ENCODE results near the gene BST2.

Gene BST2, protein sequence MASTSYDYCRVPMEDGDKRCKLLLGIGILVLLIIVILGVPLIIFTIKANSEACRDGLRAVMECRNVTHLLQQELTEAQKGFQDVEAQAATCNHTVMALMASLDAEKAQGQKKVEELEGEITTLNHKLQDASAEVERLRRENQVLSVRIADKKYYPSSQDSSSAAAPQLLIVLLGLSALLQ

DNA sequence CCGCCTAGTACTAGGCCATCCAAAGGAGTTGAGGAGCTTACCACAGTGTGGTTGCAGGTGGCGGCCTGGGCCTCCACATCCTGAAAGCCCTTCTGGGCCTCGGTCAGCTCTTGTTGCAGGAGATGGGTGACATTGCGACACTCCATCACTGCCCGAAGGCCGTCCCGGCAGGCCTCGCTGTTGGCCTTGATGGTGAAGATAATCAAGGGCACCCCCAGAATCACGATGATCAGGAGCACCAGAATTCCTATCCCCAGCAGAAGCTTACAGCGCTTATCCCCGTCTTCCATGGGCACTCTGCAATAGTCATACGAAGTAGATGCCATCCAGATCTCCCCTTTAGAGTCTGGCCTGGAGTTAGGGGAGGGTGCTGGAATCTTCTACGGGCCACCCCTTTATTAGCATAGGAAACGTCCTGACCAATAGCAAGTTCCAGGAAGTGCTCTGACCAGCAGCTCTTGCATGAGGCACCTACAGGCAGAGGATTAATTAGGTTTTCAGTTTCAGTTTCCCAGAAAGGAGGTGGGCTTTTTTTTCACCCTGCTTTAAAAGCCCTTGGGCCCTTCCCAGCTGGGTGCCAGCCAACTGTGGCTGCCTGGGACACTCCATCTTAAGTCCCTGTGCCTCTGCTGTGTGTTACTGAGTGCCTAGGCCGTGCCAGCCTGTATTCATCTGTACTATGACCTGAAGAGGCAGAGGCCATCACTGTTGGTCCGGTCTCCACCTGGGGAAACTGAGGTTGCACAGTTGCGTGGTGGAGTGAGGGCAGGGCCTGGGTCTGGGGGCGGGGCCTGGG is at the start of gene BST2:
Gene BST2 (minus strand): TSS at position 381 of the 796 bp plus-strand sequence. CDS start 55 bp downstream, at position 326.
- TF ChIP-seq Cebpa-rat (IDR thresholded peaks at IDR 0.05), result peak; percentile 92
- Histone ChIP-seq H3K4me3 (peak within 1 kb of the TSS; percentile 69), H3K4me2 (peak within 1 kb of the TSS; percentile 95), H3K9me3 (no peaks in the 10 kb centered on the region), H3K27me3 (no peaks in the 10 kb centered on the region), H3K9ac (peak within 1 kb of the TSS; percentile 76), H3K36me3 (peaks cover 25% of the 10 kb centered on the region), H4K20me1 (no peaks in the 10 kb centered on the region), H3K4me1 (peaks cover 47% of the 10 kb centered on the region), H3K27ac (peak within 1 kb of the TSS; percentile 82)

DNA sequence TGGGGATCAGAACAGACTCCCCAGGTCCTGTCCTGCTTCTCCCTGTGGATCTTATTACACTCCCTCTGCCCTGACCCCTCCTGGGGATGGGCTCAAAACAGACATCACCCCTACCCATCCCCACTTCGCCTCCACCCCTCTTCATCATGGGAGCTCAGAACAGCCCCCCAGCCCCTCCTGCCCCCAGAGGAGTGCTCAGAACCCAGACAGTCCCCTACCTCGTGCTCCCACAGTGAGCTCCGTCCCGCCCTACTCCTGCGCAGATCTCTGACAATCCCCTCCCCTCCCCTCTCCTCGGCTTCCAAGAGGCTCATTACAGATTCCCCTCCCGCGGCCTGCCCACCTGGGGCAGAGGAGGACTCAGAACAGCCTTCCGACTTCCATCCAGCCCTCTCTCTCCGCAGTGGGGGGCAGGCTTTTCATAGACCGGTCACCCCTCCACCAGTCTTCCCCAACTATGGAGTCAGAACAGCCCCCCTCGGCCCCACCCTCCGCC is 49.2 kb upstream of the BST2 start:
- TF ChIP-seq Cebpa-rat (IDR thresholded peaks at IDR 0.05), result no peak

DNA sequence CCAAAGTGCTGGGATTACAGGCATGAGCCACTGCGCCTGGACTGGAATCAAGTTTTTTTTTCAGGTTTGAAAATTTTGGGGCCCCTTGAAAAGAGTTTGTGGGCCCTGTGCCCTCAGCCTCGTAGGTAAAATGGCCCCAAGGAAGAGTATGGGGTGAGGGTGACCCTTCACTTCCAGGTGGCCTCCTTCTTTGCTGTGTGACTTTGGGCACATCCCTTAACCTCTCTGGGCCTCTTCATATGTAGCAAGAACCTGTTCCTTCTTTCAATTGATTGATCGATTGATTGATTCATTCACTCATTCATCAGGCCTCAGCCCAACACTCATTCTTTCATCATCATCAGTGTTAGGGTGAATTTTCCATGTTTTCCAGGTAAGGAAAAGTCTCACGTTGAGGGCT is 46.4 kb upstream of the BST2 start:
- Histone ChIP-seq H3K4me1 (peaks cover 70% of the 10 kb centered on the region), H3K4me2 (no peak overlapping the region; the same call in 1 of the 2 replicates), H3K27me3 (peaks cover 27% of the 10 kb centered on the region), H3K27ac (peak overlapping the region; percentile 72; the same call in 1 of the 2 replicates), H3K9ac (no peak overlapping the region), H3K4me3 (no peak overlapping the region), H4K20me1 (no peaks in the 10 kb centered on the region), H3K36me3 (no peaks in the 10 kb centered on the region), H3K9me3 (no peaks in the 10 kb centered on the region)
- no peak for TF ChIP-seq Cebpa-rat (IDR thresholded peaks at IDR 0.05)

More for the DNA sequence above, 49.2 kb upstream of the BST2 start:
- Histone ChIP-seq H3K4me2 (peak overlapping the region; percentile 12), H3K4me3 (no peak overlapping the region), H3K27me3 (peaks cover 28% of the 10 kb centered on the region), H3K36me3 (no peaks in the 10 kb centered on the region), H3K27ac (no peak overlapping the region), H3K4me1 (peaks cover 55% of the 10 kb centered on the region), H3K9me3 (no peaks in the 10 kb centered on the region), H3K9ac (no peak overlapping the region), H4K20me1 (no peaks in the 10 kb centered on the region)

DNA sequence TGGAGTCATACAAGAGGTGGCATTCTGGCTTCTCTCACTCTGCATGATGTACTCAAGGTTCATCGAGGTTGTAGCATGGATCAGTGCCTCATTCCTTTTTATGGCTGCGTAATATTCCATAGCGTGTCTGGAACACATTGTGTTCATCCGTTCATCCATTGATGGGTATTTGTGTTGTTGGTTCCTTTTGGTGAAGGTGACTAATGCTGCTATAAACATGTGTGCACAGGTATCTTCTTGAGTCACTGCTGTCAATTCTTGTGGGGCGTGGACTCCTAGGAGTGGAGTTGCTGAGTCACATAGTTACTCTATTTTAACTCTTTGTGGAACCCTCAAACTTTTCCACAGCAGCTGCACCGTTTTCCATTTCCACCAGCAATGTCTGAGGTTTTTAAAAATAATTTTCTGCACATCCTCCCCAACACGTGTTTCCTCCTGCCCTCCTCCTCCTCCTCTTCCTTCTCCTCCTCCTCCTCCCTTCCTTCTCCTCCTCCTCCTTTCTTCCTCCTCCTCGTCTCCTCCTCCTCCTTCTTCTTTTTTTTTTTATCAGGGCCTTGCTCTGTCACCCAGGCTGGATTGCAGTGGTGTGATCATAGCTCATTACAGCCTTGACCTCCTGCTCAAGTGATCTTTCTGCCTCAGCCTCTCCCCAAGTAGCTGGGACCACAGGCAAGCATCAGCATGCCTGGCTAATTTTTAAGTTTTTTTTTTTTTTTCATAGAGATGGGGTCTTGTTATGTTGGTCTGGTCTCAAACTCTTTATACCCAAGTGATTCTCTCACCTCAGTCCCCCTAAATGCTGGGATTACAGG is 45.0 kb upstream of the BST2 start:
- Histone ChIP-seq H3K27ac (peak overlapping the region; percentile 72), H3K4me1 (peaks cover 77% of the 10 kb centered on the region), H3K36me3 (no peaks in the 10 kb centered on the region), H3K4me3 (no peak overlapping the region), H3K9me3 (no peaks in the 10 kb centered on the region), H3K9ac (no peak overlapping the region; the same call in 1 of the 2 replicates), H4K20me1 (no peaks in the 10 kb centered on the region), H3K27me3 (peaks cover 13% of the 10 kb centered on the region), H3K4me2 (peak overlapping the region; percentile 98)
- no peak for TF ChIP-seq Cebpa-rat (IDR thresholded peaks at IDR 0.05)

DNA sequence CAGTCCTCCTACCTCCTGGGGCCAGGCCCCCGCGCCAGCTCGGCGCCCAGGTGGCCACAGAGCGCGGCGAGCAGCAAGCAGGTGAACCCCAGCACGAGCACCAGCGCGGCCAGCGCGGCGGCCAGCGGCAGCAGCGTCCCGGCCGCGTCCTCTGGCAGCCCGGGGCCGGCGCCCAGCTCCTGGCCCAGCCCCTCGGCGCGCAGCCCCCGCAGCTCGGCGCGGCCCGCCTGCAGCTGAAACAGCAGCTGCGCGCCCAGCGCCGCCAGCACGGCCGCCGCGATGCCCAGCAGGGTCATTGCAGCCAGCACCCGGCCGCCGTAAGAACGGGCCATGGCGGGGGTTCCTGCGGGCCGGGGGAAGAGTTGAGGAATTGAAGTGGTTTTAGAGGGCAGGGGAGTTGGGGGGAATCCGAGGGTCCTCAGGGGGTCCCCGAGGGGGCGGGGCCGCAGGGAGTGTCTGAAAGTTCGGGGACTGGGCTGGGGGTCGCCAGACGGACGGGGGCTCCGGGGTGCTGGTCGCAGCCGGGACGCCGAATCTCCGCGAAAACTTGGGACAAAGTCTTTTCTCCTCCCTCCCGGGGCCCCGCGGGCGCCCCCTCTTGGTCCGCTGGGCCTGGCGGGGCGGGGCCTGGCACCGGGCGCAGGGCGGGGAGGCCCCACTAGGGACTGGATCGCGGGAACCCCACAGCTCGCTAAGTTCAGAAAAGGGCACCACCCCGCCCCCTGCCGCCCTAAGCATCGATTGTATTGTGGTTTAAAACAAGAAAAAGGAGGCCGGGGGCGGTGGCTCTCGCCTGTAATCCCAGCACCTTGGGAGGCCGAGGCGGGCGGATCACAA is 42.9 kb upstream of the BST2 start, which contains the start of gene TMEM221:
Gene TMEM221 (minus strand): TSS at position 538 of the 837 bp plus-strand sequence. CDS start 206 bp downstream, at position 332.
- peak within 1 kb of the TSS; percentile 81 for H3K4me3 ChIP-seq
- TF ChIP-seq Cebpa-rat (IDR thresholded peaks at IDR 0.05), result no peak
- no peaks in the 10 kb centered on the region for H4K20me1 ChIP-seq
- H3K36me3 ChIP-seq, result peaks cover 7% of the 10 kb centered on the region; the same call in 1 of the 2 replicates
- no peaks in the 10 kb centered on the region for H3K27me3 ChIP-seq
- peak within 1 kb of the TSS; percentile 91 for H3K27ac ChIP-seq
- H3K9me3 ChIP-seq, result no peaks in the 10 kb centered on the region
- H3K4me1 ChIP-seq, result peaks cover 64% of the 10 kb centered on the region
- peak within 1 kb of the TSS; percentile 89 for H3K9ac ChIP-seq
- peak within 1 kb of the TSS; percentile 98 for H3K4me2 ChIP-seq

DNA sequence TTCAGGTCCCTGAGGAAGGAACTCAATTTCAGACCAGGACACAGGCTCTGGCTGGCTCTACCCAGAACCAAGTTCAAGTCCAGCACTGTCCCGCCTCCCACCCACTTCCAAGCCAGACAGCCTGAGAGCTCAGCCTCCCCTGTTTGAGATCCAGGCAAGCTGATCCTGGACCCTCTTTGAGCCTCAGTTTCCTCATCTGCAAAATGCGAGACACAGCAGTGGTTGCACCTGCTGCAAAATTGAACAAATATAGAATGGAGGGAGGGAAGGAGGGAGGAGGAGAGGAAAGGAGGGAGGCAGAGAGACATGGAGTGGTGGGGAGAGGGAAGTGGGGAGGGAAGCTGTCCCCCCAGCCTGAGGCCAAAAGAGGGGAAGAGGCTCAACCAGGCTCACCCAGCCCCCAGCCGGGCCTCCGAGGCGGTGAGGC is 42.3 kb upstream of the BST2 start:
- H3K27ac ChIP-seq, result peak overlapping the region; percentile 91
- no peak for TF ChIP-seq Cebpa-rat (IDR thresholded peaks at IDR 0.05)
- peak overlapping the region; percentile 98 for H3K4me2 ChIP-seq
- no peaks in the 10 kb centered on the region for H3K27me3 ChIP-seq
- no peaks in the 10 kb centered on the region for H3K9me3 ChIP-seq
- peaks cover 60% of the 10 kb centered on the region for H3K4me1 ChIP-seq
- peak overlapping the region; percentile 89 for H3K9ac ChIP-seq
- peak overlapping the region; percentile 81 for H3K4me3 ChIP-seq
- peaks cover 9% of the 10 kb centered on the region; the same call in 1 of the 2 replicates for H3K36me3 ChIP-seq
- no peaks in the 10 kb centered on the region for H4K20me1 ChIP-seq

DNA sequence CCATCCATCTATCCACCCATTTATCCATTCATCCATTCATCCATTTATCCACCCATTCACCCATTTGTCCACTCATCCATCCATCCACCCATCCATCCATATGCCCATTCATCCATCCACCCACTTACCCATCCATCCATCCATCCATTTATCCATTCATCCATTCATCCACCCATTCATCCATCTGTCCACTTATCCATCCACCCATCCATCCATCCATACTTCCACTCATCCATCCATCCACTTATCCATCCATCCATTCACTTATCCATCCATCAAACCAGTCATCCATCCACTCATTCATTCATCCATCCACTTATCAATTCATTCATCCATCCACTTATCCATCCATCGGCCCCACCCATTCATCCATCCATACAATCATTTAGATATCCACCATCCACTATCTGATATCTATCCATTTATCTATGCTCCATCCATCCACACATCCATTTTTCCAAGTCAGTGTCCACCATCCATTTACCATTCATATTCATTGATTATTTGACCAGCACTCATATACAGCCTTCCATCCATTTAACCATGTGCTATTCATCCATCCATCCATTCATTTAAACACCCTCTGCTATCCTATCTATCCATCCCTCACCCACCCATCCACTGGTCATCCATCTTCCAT is 40.2 kb upstream of the BST2 start:
- no peak for TF ChIP-seq Cebpa-rat (IDR thresholded peaks at IDR 0.05)
- peaks cover 41% of the 10 kb centered on the region for H3K4me1 ChIP-seq
- no peak overlapping the region for H3K27ac ChIP-seq

DNA sequence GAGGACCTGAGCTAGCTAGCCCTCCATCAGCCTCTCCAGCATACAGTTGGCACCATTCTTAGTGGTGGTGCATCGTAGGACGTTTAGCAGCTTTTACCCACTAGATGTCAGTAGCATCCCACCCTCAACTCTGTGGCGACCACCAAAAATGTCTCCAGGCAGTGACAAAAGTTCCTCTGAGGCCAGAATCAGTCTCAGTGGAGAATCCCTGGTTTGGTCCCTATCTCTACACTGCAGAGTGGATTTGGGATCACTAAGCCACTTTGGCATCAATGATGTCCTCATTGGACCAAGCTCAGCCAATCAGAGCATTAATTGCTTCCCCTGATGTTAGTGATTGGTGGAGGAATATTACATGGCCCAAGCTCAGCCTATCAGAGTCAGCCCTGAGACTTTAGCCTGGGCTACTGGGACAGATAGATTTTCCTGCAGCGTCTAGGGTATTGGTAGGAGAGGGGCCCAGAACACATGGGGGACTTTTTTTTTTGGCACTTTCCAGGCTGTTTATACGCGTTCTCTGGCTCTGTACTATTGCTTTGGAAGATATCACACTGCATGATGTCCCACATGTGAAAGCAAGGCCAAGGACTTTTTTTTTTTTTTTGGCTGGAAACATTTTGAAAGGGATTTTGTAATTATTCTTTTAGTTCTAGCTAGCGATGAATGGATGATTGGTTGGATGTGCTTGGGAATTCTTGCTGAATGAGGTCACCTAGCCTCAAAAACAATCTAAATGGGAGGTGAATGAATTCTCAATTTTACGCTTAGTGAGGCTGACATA is 36.0 kb upstream of the BST2 start:
- H3K36me3 ChIP-seq, result peaks cover 29% of the 10 kb centered on the region
- no peak overlapping the region for H3K4me2 ChIP-seq
- H3K9me3 ChIP-seq, result peaks cover under 1% of the 10 kb centered on the region; the same call in 1 of the 2 replicates
- H3K27ac ChIP-seq, result no peak overlapping the region
- peaks cover 4% of the 10 kb centered on the region for H3K4me1 ChIP-seq
- H3K9ac ChIP-seq, result no peak overlapping the region
- H3K27me3 ChIP-seq, result no peaks in the 10 kb centered on the region
- H3K4me3 ChIP-seq, result no peak overlapping the region
- no peak for TF ChIP-seq Cebpa-rat (IDR thresholded peaks at IDR 0.05)
- H4K20me1 ChIP-seq, result no peaks in the 10 kb centered on the region

More for the DNA sequence above, 40.2 kb upstream of the BST2 start:
- no peaks in the 10 kb centered on the region for H3K27me3 ChIP-seq
- H4K20me1 ChIP-seq, result no peaks in the 10 kb centered on the region
- no peaks in the 10 kb centered on the region for H3K9me3 ChIP-seq
- no peak overlapping the region for H3K4me3 ChIP-seq
- H3K9ac ChIP-seq, result no peak overlapping the region
- no peak overlapping the region for H3K4me2 ChIP-seq
- H3K36me3 ChIP-seq, result peaks cover 22% of the 10 kb centered on the region; the same call in 1 of the 2 replicates

All from BLaER1 (cell line).